ENCODE data around the gene ABHD3. TPM values are rescaled to one million over a fixed set of nuclear protein-coding genes. Genes with fewer than 3 reads are reported as not detected.

Gene ABHD3
- total RNA-seq, 1 experiment from 2014 or later: 45.4 TPM

DNA sequence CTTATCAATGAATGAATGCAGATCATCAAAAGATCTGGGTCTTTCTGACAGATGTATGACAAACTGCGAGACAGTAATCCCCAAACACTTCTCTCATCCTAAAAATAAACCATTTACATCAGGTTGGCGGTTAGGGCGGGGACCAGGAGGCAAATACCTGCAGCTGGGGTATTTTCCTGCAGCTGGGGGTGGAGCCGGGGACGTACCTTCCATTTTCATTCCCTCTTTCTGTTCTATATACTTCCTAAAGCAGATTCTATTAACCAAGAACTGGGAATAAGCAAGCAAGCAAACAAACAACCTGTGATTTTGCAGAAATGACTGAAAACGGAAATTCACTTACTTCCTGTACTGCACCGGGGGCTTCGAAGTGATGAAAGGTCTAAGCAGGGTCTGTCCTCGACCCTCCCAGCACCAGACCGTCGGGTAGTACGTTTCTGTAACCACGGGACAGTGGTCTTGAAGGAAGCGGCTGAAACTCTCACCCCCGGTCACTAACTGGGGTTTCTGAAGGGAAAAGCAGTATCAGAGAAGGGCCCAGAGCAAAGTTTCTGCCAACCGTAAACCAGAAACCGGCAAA is 1.2 kb downstream of the ABHD3 start:
- H3K4me1 ChIP-seq (ENCODE audit: insufficient read depth, low read length, poor library complexity, severe bottlenecking): peaks cover 7% of the 10 kb centered on the region
- peaks cover 4% of the 10 kb centered on the region for H3K9me3 ChIP-seq (ENCODE audit: low read depth, low read length, poor library complexity, severe bottlenecking)
- H3K4me3 ChIP-seq (ENCODE audit: low read depth, low read length, poor library complexity, severe bottlenecking): peak overlapping the region; percentile 99
- intact Hi-C loops (cut with micrococcal nuclease; ENCODE audit: unreplicated experiment): loop anchor here (5.0 kb wide), 1 partner anchor 91 kb away; the partner anchor contains the start of gene SNRPD1
- peak overlapping the region; percentile 97 for H3K27ac ChIP-seq (ENCODE audit: low read depth, low read length, poor library complexity, severe bottlenecking)
- peaks cover 24% of the 10 kb centered on the region for H3K36me3 ChIP-seq (ENCODE audit: insufficient read depth, low read length, poor library complexity, severe bottlenecking)
- ChIA-PET POLR2A (ENCODE audit: low non-redundant PET) (no interaction called here), CTCF (no interaction called here)
- no TSS peak for BruUV-seq (replicated peaks)
- no peak for TF ChIP-seq EZH2 (IDR thresholded peaks at IDR 0.05; ENCODE audit: borderline replicate concordance, low read depth, low read length, poor library complexity, severe bottlenecking)
- no peak for TF ChIP-seq CTCF (conservative IDR thresholded peaks at IDR 0.05; ENCODE audit: low read depth, low read length)
- H3K27me3 ChIP-seq (replicated peaks; ENCODE audit: insufficient read depth, low read depth, low read length, poor library complexity): no peaks in the 10 kb centered on the region
- peak; percentile 12 for DNase-seq (ENCODE audit: low spot score)

DNA sequence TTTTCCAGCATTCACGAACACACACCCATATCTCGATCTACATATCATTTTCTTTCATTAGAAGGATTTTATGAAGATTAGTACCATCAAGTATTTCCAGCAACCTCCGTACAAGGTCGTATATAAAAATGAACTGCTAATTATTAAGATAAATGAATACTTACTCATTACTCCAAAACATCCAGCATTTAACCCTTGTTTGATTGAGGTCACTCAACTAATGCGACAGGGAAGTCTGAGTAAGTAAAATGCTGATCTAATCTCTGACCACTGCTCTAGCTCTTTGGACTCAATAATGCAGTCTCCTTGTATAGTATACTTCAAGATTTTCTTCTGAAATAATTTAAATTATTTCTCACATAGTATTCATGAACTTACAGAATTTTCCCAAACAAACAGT is 2.0 kb downstream of the ABHD3 start:
- Histone ChIP-seq H3K4me3 (ENCODE audit: low read depth, low read length, poor library complexity, severe bottlenecking) (peak overlapping the region; percentile 99), H3K4me1 (ENCODE audit: insufficient read depth, low read length, poor library complexity, severe bottlenecking) (peaks cover 7% of the 10 kb centered on the region), H3K9me3 (ENCODE audit: low read depth, low read length, poor library complexity, severe bottlenecking) (peaks cover 4% of the 10 kb centered on the region), H3K27me3 (replicated peaks; ENCODE audit: insufficient read depth, low read depth, low read length, poor library complexity) (no peaks in the 10 kb centered on the region), H3K27ac (ENCODE audit: low read depth, low read length, poor library complexity, severe bottlenecking) (peak overlapping the region; percentile 49), H3K36me3 (ENCODE audit: insufficient read depth, low read length, poor library complexity, severe bottlenecking) (peaks cover 27% of the 10 kb centered on the region)
- intact Hi-C loops (cut with micrococcal nuclease; ENCODE audit: unreplicated experiment): loop anchor here (5.0 kb wide), 1 partner anchor 90 kb away; the partner anchor contains the start of gene SNRPD1
- DNase-seq (ENCODE audit: low spot score): no peak
- POLR2A ChIA-PET (ENCODE audit: low non-redundant PET): no interaction called here
- CTCF ChIA-PET: no interaction called here
- TSS peak; percentile 50 for BruUV-seq (replicated peaks)
- TF ChIP-seq EZH2 (IDR thresholded peaks at IDR 0.05; ENCODE audit: borderline replicate concordance, low read depth, low read length, poor library complexity, severe bottlenecking) (no peak), CTCF (conservative IDR thresholded peaks at IDR 0.05; ENCODE audit: low read depth, low read length) (no peak)

DNA sequence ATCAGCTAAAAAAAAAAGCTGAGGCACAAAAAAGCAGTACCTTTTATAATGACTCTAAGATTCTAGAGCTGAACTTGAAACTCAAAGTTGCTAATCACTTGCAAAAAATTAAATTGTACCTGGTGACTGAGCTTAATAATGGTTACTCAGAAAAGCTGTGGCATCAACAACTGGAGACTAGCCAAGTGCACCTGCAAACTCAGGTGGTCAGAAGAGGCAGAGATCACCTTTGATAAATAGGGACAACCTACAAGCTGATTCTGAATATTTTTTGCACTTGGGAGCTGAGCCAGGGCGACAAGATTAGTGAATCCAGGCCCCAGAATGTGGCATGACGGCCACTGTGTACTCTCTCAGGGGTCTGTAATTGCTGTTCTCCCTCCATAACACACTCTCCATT is 3.0 kb downstream of the ABHD3 start:
- no peak for TF ChIP-seq EZH2 (IDR thresholded peaks at IDR 0.05; ENCODE audit: borderline replicate concordance, low read depth, low read length, poor library complexity, severe bottlenecking)
- TF ChIP-seq CTCF (conservative IDR thresholded peaks at IDR 0.05; ENCODE audit: low read depth, low read length): no peak
- no TSS peak for BruUV-seq (replicated peaks)
- POLR2A ChIA-PET (ENCODE audit: low non-redundant PET): no interaction called here

More for the DNA sequence above, 3.0 kb downstream of the ABHD3 start:
- Histone ChIP-seq H3K9me3 (ENCODE audit: low read depth, low read length, poor library complexity, severe bottlenecking) (peaks cover 4% of the 10 kb centered on the region), H3K4me3 (ENCODE audit: low read depth, low read length, poor library complexity, severe bottlenecking) (no peak overlapping the region), H3K27me3 (replicated peaks; ENCODE audit: insufficient read depth, low read depth, low read length, poor library complexity) (no peaks in the 10 kb centered on the region), H3K27ac (ENCODE audit: low read depth, low read length, poor library complexity, severe bottlenecking) (no peak overlapping the region), H3K36me3 (ENCODE audit: insufficient read depth, low read length, poor library complexity, severe bottlenecking) (peaks cover 28% of the 10 kb centered on the region), H3K4me1 (ENCODE audit: insufficient read depth, low read length, poor library complexity, severe bottlenecking) (peaks cover 7% of the 10 kb centered on the region)
- CTCF ChIA-PET: no interaction called here
- no peak for DNase-seq (ENCODE audit: low spot score)
- intact Hi-C loops (cut with micrococcal nuclease; ENCODE audit: unreplicated experiment): loop anchor here (5.0 kb wide), 1 partner anchor 89 kb away; the partner anchor contains the start of gene SNRPD1

All from A673 (cell line).